Fibroblast of lung (primary cell): ENCODE results near the gene LDLRAD4. TPM values are rescaled to one million over a fixed set of nuclear protein-coding genes. Genes with fewer than 3 reads are reported as not detected.

ENCODE experiments used
- DNase-seq, 2 donors: peaks; one replicate each; pipeline versions ENCODE4 v3.0.0 to v3.0.0-alpha.2; 2010; ENCODE audit warnings: low read depth in 2 of 2
- H2AFZ ChIP-seq: 2 replicates; pipeline ENCODE4 v1.5.1; 2012; ENCODE audit warnings: low read length, control low read depth, inconsistent platforms
- H3K27ac ChIP-seq: 2 replicates; pipeline ENCODE4 v1.5.1; 2011; ENCODE audit warnings: low read length, control low read depth; ENCODE audit not compliant: insufficient read depth
- H3K27me3 ChIP-seq: 2 replicates; pipeline ENCODE4 v1.5.1; 2011; ENCODE audit warnings: mild to moderate bottlenecking, low read length; ENCODE audit not compliant: control insufficient read depth, insufficient read depth
- H3K36me3 ChIP-seq: 2 replicates; pipeline ENCODE4 v1.5.1; 2011; ENCODE audit warnings: low read length; ENCODE audit not compliant: control insufficient read depth, insufficient read depth
- H3K4me1 ChIP-seq: 2 replicates; pipeline ENCODE4 v1.5.1; 2011; ENCODE audit warnings: low read length; ENCODE audit not compliant: control insufficient read depth, insufficient read depth; ENCODE audit errors: extremely low read depth
- H3K4me2 ChIP-seq: 2 replicates; pipeline ENCODE4 v1.5.1; 2011; ENCODE audit warnings: low read length, control low read depth; ENCODE audit not compliant: insufficient read depth; ENCODE audit errors: extremely low read depth
- H3K4me3 ChIP-seq, 4 experiments: fragments of 200-600 bp in 1 of 4; sonication (generic) in 1 of 4; replicated peaks in 1 of 4; 2 replicates each; pipeline ENCODE4 v1.5.1; 2011 to 2016; ENCODE audit warnings: low read length in 4 of 4, low read depth in 3 of 4, mild to moderate bottlenecking in 3 of 4, control low read depth in 2 of 4, inconsistent platforms in 1 of 4, mixed read lengths in 1 of 4; ENCODE audit not compliant: insufficient read depth in 1 of 4; ENCODE audit errors: control extremely low read depth in 1 of 4
- H3K79me2 ChIP-seq: 2 replicates; pipeline ENCODE4 v1.5.1; 2012; ENCODE audit warnings: mild to moderate bottlenecking, low read length, inconsistent platforms; ENCODE audit not compliant: control insufficient read depth, insufficient read depth
- H3K9ac ChIP-seq: 2 replicates; pipeline ENCODE4 v1.5.1; 2011; ENCODE audit warnings: mild to moderate bottlenecking, low read length, control low read depth; ENCODE audit not compliant: insufficient read depth
- H3K9me3 ChIP-seq: 2 replicates; pipeline ENCODE4 v1.5.1; 2012; ENCODE audit warnings: low read depth, low read length; ENCODE audit not compliant: control insufficient read depth, insufficient read depth
- H4K20me1 ChIP-seq: 2 replicates; pipeline ENCODE4 v1.5.1; 2011; ENCODE audit warnings: low read length; ENCODE audit not compliant: control insufficient read depth, insufficient read depth; ENCODE audit errors: extremely low read depth
- CTCF ChIP-seq, 2 donors: IDR thresholded peaks in 1 of 2; conservative IDR thresholded peaks in 1 of 2; 1 replicate in 1 of 2; 2 replicates in 1 of 2; pipeline ENCODE4 v1.5.1; 2011 to 2012; ENCODE audit warnings: low read length in 2 of 2, control low read depth in 1 of 2, inconsistent platforms in 1 of 2, low read depth in 1 of 2, mild to moderate bottlenecking in 1 of 2
- EZH2 ChIP-seq: IDR thresholded peaks from 2 replicates; pipeline ENCODE4 v1.5.1; 2012; ENCODE audit warnings: low read length, control low read depth, mild to moderate bottlenecking; ENCODE audit errors: missing control alignments
- polyA plus RNA-seq, 2 donors: library from polyadenylated mRNA; depleted of rRNA in 1 of 2; stranded (reverse) in 1 of 2; unstranded in 1 of 2; fragments of >200 nt; gene quantifications; 2 replicates each; pipeline ENCODE4 v1.2.1, GENCODE V29; 2011 to 2012; ENCODE audit warnings: missing spikeins in 1 of 2
- total RNA-seq: library from RNA; depleted of rRNA; stranded (reverse); fragments of >200 nt; gene quantifications from 2 replicates; pipeline ENCODE4 v1.2.1, GENCODE V29; 2014

Gene LDLRAD4
- total and polyA plus RNA-seq, 2 donors (not counting 1 experiment from before 2014, with no cell fraction given), result not detected

GRCh38 chr18:13267431-13267873 lies 48.9 kb downstream of the LDLRAD4 start:
- Histone ChIP-seq H3K4me2 (no peak overlapping the region), H3K9me3 (no peaks in the 10 kb centered on the region), H2AFZ (no peak overlapping the region), H3K9ac (no peak overlapping the region), H3K27ac (no peak overlapping the region), H3K79me2 (no peaks in the 10 kb centered on the region), H3K4me1 (no peaks in the 10 kb centered on the region), H3K36me3 (no peaks in the 10 kb centered on the region), H4K20me1 (no peaks in the 10 kb centered on the region), H3K27me3 (no peaks in the 10 kb centered on the region), H3K4me3 (no peak overlapping the region)
- TF ChIP-seq EZH2 (no peak), CTCF (conservative IDR thresholded peaks at IDR 0.05 in 1 of 2, IDR thresholded peaks at IDR 0.05 in 1 of 2; ENCODE audit: low read depth in 1 of 2, low read length in 2 of 2) (no peak)
- no peak for DNase-seq

GRCh38 chr18:13268158-13269012 lies 49.8 kb downstream of the LDLRAD4 start:
- no peak overlapping the region for H3K9ac ChIP-seq
- H3K27me3 ChIP-seq, result no peaks in the 10 kb centered on the region

GRCh38 chr18:13269013-13269280 lies 50.4 kb downstream of the LDLRAD4 start:
- H3K4me3 ChIP-seq, result no peak overlapping the region
- H3K9me3 ChIP-seq, result no peaks in the 10 kb centered on the region
- H4K20me1 ChIP-seq, result no peaks in the 10 kb centered on the region
- H3K27ac ChIP-seq, result no peak overlapping the region
- no peaks in the 10 kb centered on the region for H3K36me3 ChIP-seq
- TF ChIP-seq EZH2 (no peak), CTCF (conservative IDR thresholded peaks at IDR 0.05 in 1 of 2, IDR thresholded peaks at IDR 0.05 in 1 of 2; ENCODE audit: low read depth in 1 of 2, low read length in 2 of 2) (no peak)
- peak in 1 of 2 donors; percentile 56 for DNase-seq
- H3K4me2 ChIP-seq, result no peak overlapping the region
- no peaks in the 10 kb centered on the region for H3K27me3 ChIP-seq
- H2AFZ ChIP-seq, result no peak overlapping the region
- no peaks in the 10 kb centered on the region for H3K4me1 ChIP-seq
- no peaks in the 10 kb centered on the region for H3K79me2 ChIP-seq
- no peak overlapping the region for H3K9ac ChIP-seq

More at GRCh38 chr18:13268158-13269012, 49.8 kb downstream of the LDLRAD4 start:
- Histone ChIP-seq H3K4me2 (no peak overlapping the region), H4K20me1 (no peaks in the 10 kb centered on the region), H3K9me3 (no peaks in the 10 kb centered on the region), H3K4me1 (no peaks in the 10 kb centered on the region), H3K79me2 (no peaks in the 10 kb centered on the region), H3K27ac (no peak overlapping the region), H2AFZ (no peak overlapping the region), H3K36me3 (no peaks in the 10 kb centered on the region), H3K4me3 (no peak overlapping the region)
- peak; percentile 11 to 86 for DNase-seq
- TF ChIP-seq EZH2 (no peak), CTCF (conservative IDR thresholded peaks at IDR 0.05 in 1 of 2, IDR thresholded peaks at IDR 0.05 in 1 of 2; ENCODE audit: low read depth in 1 of 2, low read length in 2 of 2) (no peak)
